ENCODE results near the gene OR6C76.
"Not testable (repeated sequence)": the region's sequence is repeated elsewhere in the genome, so short reads cannot be mapped to it uniquely, and the experiment has no call there.

- TF ChIP-seq CTCF, POLR2A (IDR thresholded peaks at IDR 0.05): not testable (repeated sequence)
These were observed 16.9 kb upstream of the OR6C76 start for GRCh38 chr12:55409133-55409532.

Data from prostate gland (tissue), 2 donors.